ENCODE results near the gene IL6.
"Not testable (repeated sequence)": the region's sequence is repeated elsewhere in the genome, so short reads cannot be mapped to it uniquely, and the experiment has no call there.

- TF ChIP-seq, protein P1, sequence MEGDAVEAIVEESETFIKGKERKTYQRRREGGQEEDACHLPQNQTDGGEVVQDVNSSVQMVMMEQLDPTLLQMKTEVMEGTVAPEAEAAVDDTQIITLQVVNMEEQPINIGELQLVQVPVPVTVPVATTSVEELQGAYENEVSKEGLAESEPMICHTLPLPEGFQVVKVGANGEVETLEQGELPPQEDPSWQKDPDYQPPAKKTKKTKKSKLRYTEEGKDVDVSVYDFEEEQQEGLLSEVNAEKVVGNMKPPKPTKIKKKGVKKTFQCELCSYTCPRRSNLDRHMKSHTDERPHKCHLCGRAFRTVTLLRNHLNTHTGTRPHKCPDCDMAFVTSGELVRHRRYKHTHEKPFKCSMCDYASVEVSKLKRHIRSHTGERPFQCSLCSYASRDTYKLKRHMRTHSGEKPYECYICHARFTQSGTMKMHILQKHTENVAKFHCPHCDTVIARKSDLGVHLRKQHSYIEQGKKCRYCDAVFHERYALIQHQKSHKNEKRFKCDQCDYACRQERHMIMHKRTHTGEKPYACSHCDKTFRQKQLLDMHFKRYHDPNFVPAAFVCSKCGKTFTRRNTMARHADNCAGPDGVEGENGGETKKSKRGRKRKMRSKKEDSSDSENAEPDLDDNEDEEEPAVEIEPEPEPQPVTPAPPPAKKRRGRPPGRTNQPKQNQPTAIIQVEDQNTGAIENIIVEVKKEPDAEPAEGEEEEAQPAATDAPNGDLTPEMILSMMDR (IDR thresholded peaks at IDR 0.05; ENCODE audit: insufficient read depth, low read length), result not testable (repeated sequence)
- TF ChIP-seq GABPA (IDR thresholded peaks at IDR 0.05; ENCODE audit: low read depth), result not testable (repeated sequence)
Observed at GRCh38 chr7:22779730-22780323, 52.8 kb downstream of the IL6 start.
